Measurements from ENCODE around the gene FLT4.

The FLT4 gene

DNA sequence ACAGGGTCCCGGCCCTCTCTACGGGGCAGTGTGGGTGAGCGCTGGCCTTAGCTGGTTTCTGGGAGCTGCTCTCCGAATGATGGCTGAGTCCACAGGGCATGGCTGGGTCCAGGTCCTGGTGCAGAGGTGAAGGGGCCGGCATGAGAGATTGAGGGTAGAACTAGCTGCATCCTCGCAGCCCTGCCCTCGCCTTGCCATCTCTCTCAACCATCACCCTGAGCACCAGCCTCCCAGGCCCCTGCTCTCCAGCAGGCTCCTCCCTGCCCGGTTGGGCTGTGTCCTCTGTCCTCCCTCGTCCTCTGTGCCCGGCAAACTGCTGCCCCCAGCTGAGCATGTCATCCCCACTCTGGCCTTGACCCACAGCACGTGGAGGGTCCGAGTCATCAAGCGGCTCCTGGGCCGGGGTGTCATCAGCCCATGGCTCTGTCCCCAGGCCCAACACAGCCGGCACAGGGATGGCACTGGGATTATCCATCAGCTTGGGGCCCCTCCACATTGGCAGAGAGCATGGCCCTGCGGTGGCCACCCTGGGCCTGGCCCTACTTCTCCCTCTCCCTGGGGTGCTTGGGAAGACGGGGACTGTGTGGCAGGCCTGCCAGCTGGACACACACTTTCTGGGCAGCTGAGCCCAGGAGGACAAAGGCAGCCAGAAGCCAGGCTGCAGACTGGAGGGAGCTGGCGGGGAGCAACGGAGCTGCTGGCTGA lies 8.4 kb downstream of the FLT4 start:
- no peak for DNase-seq

- no peak for DNase-seq
Observed at GRCh38 chr5:180640611-180640860, 8.9 kb downstream of the FLT4 start.

- no peak for DNase-seq
Observed at GRCh38 chr5:180639741-180640610, 9.4 kb downstream of the FLT4 start.

DNA sequence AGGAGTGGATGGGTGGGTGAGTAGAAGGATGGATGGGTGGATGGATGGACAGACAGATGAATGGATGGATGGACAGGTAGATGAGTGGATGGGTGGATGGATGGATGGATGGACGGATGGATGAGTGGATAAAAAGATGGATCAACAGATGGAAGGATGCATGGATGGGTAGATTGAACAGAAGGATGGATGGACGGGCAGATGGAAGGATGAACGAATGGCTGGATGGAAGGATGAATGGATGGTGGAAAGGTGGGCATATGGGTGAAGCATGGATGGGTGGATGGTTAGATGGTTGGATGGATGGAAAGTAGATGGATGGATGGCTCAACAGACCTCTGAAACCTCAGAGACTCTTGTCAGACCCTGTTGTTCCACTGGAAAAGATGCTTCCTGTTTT lies 10.1 kb downstream of the FLT4 start:
- no peak for DNase-seq

DNA sequence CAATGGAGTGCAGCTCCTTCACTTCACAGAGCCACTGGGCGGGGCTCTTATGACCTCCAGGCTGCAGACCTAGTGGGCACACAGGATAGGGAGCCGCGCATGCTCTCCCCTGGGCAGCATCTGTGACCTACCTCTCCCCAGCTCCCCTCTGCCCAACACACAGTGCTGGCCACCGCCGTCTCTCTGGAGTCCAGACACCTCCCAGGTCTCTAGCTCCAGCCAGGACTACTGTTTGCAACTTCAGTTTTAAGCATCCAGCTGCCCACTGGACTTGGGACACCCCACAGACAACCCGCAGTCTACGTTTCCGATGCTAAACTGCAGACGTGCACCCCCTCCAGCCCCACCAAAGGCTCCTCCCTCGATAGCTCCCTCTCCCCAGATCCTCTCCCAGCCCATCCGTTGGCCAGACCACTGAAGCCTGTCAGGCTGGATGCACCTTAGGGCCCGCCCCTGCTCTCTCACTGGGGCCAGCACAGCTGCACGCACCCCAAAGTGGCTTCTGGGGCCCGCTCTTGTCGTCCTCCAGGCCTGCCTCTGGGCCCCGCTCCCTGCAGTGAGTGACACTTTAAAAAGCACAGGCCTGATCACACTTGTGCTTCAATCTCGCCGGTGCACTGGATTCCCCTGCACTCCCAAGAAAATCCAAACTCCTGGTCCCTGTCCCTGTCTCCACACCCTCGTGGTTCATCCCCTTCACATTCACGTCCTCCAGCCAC lies 11.3 kb downstream of the FLT4 start:
- no peak for DNase-seq

GRCh38 chr5:180636403-180637075 lies 12.9 kb downstream of the FLT4 start:
- DNase-seq: peak; percentile 7

DNA sequence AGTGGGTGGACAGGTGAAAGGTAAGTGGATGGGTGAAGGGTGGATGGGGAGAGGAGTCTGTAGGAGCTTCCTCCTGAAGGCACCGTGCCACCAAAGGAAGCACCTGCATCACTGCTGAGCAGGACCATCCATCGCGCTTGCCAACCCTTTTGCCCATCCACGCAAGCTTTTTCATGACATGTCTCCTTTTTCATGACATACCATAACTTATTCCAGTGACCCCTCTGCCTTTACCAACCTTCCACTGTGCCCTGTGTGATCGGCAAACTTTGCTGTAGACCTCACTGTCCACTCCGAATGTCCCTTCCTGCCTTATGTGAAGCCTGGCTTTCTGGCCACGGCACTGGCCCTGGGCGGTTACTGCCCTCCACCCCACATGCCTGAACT lies 13.4 kb downstream of the FLT4 start:
- DNase-seq: peak; percentile 1

DNA sequence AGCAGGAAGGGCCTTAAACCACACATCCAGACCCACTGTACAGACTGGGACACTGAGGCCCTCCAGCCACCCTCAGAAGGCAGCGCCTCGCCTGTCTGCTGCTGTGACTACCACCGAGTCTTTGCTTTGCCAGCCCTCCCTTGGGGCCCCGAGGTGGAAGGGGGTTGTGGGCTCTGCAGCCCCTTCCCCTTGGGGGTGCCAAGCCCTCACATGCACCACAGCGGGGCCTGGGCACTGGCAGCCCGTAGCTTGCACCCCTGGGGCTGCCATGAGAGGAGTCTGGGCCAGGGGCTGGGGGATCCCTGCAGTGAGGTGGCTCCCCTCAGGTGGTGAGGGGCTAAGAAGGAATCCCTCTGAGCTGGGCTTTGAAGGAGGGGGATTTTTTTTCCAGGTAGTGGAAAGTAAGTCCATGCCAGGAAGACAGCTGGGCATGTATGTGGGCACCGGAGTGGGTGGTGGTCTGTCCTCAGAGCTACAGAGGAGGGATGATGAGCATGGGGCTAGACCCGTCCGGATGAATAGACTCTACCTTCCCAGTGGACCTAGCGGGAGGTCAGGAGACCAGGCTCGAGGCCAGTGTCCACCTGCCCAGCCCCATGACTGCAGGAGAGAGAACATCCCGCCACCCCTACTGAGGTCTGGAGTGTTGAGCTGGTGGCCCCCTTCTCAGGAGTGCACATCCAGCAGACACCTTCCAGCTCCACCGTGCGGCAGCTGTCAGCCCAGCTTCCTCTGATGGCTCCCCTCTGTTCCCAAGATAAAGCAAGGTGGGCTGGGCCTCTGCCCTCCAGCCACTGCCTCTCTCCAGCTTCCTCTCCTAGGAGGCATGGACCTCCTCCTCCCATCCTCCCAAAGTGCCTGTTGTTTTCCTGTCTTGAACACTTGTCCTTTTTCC lies 15.9 kb downstream of the FLT4 start:
- no peak for DNase-seq

DNA sequence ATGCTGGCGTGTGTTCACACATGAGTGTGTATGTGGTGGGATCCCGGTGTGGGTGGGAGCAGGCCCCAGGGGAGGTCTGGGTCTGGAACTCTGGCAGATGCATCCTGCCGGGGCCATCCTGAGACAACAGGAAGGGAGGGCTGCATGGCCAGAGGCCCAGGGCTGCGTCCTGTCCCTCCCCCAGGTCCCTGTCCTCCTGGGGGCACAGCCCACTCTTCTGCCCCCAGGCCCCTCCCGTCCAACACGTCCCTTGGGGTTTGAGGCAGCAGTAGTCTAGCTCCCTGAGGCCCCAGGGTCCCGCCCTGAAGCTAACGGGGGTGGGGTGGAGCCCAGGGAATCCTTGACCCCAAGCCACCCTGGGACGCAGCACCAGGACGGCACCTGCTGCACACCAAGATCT lies 16.6 kb downstream of the FLT4 start:
- DNase-seq: no peak

- no peak for DNase-seq
Observed at GRCh38 chr5:180631549-180632383, 17.6 kb downstream of the FLT4 start.

- no peak for DNase-seq
Observed at GRCh38 chr5:180630426-180630825, 19.0 kb downstream of the FLT4 start.

DNA sequence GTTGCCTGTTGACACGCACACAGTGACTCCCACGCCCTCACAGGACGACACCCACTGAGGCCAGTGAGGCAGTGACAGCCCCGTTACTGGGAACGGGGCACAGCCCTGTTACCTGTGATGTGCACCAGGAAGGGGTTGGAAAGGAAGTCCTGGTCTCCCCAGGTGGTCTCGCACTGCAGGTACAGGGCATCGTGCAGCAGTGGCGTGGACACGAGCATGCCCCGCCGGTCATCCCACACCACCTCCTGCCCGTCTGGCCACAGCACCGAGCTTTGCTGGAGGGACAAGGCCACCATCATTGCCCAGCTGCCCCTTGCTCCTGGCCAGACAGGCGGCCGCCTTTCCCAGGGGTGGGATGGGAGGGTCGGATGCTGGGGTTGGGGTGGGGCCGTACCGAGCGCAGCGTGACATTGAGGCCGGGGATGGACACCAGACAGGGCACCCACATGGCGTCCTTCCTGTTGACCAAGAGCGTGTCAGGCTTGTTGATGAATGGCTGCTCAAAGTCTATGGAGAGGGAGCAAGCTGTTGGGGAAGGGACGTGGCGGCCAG lies 19.5 kb downstream of the FLT4 start:
- DNase-seq: no peak

GRCh38 chr5:180628827-180629750 lies 20.3 kb downstream of the FLT4 start:
- no peak for DNase-seq

DNA sequence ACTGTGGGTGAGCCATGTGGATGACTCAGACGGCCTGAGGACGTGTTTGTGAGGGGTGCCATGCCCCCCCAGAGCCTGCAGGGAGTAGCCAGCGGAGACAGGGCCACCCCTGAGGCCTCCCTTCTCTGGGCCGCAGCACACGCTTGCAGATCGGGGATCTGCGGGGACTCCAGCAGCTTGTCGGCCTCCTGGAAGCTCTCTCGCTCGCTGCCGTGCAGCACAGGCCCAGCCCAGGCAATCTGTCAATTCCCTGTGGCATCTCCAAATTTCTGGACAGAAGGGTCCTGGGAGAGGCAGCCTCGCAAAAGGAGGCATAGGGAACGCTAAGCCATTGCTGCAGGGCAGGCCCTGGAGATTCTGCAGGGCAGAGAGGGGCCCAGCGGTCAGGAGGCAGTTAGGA lies 21.2 kb downstream of the FLT4 start:
- no peak for DNase-seq

GRCh38 chr5:180627386-180628120 lies 21.8 kb downstream of the FLT4 start:
- no peak for DNase-seq

DNA sequence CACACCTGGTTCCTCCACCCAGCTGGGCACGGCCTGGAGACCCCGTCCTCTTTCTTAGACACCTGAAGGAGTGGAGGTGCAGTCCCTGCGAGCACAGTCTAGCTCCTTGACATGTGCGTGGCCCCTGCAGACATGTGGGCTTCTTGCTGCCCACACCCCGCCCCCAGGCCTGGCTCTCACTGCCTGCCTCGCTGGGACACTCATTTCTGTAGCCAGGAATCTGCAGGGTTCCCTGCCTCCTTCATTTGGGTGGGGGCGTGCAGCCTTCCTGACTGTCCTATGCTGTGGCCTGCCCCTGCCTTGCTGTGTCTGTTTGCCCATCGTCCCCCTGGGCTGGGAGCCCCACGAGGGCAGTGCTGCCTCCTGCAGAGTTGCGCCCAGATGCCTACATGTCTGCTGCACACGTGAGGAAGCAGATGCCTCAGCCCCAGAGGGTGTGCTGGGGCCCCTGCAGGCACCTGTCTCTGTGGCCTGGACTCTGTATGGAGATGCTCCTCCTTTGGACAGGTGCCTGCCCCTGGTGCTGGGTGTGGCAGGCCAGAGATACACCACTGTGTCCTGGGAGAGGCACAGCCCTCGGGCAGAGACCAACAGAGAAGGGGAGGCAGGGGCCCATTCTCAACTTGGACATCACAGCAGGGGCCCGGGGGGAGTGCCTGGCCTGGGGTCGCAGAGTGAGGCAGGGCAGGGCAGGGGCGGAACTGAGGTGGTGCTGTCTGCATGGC lies 22.6 kb downstream of the FLT4 start:
- no peak for DNase-seq

DNA sequence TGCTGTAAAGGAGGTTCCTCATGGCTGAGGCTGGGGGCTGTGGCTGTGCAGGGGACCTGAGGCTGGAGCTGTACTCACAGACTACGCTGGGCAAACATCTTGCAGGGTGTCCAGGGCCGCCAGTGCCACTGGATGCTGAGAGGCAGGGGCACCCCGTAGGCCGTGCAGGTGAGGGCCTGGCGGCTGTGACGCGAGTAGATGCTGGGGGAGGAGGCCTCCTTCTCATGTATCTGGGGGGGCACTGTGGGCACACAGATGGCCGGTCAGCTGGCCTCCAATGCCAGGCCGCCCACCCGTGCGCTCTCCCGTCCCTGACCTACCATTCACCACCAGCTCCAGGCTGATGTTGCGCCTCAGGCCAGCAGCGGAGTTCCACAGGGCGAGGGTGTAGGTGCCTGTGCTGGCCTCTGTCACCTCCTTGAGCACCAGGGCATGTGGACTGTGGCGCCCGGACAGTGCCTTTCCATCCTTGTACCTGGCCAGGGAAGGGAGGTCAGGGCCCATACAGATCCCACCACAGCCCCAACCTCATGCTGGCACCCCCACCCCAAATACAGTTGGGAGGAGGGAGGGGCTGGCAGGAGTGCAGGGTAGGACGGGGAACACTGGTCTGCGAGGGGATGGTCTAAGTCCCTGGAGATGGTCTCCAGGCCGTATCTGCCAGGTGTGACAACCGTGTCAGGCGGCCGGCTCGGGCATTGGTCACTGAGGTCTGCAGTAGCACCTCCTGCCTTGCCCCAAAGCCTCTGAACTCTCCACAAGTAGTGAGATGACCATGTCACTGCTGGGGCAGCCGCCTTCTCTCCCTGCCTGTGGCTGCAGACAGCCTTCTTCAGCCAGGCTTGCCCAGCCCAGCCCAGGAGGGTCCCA lies 23.4 kb downstream of the FLT4 start:
- no peak for DNase-seq
